Measurements from ENCODE around the gene HIGD2A. TPM values are rescaled to one million over a fixed set of nuclear protein-coding genes. Genes with fewer than 3 reads are reported as not detected.

The HIGD2A gene
- total and polyA plus RNA-seq, 2 experiments from 2014 or later, result 67.7 to 194 TPM

GRCh38 chr5:176353533-176353932 lies 35.0 kb upstream of the HIGD2A start:
- TF ChIP-seq CREB1 (CRISPR knock-in tag; IDR thresholded peaks at IDR 0.05; ENCODE audit: low read depth) (no peak), CTCF (conservative IDR thresholded peaks at IDR 0.05; ENCODE audit: low read depth in 2 of 2) (no peak), STAT1 (IDR thresholded peaks at IDR 0.05; ENCODE audit: unreplicated experiment) (no peak), REST (IDR thresholded peaks at IDR 0.05; ENCODE audit: unreplicated experiment) (no peak), POLR2AphosphoS5 (IDR thresholded peaks at IDR 0.05; ENCODE audit: low read depth) (no peak), ZNF114 (CRISPR knock-in tag; IDR thresholded peaks at IDR 0.05) (no peak), JUNB (IDR thresholded peaks at IDR 0.05; ENCODE audit: unreplicated experiment) (no peak), ZNF331 (CRISPR knock-in tag; IDR thresholded peaks at IDR 0.05; ENCODE audit: low read depth) (no peak), ZNF462 (CRISPR knock-in tag; IDR thresholded peaks at IDR 0.05) (no peak), NANOG (IDR thresholded peaks at IDR 0.05; ENCODE audit: borderline replicate concordance) (no peak), ETS1 (IDR thresholded peaks at IDR 0.05) (no peak), EZH2 (IDR thresholded peaks at IDR 0.05; ENCODE audit: low read depth, unreplicated experiment) (no peak), EZH2phosphoT487 (IDR thresholded peaks at IDR 0.05; ENCODE audit: unreplicated experiment) (no peak)
- Histone ChIP-seq H3F3A (replicated peaks; ENCODE audit: low read depth) (no peaks in the 10 kb centered on the region), H2AFZ (no peak overlapping the region), H3K27ac (ENCODE audit: low read depth) (no peak overlapping the region), H3K4me3 (no peak overlapping the region), H4K20me1 (replicated peaks; ENCODE audit: insufficient read depth) (peaks cover 24% of the 10 kb centered on the region; the same call in 1 of the 2 replicates), H3K79me2 (replicated peaks; ENCODE audit: insufficient read depth) (peaks cover 68% of the 10 kb centered on the region), H3K4me2 (no peak overlapping the region), H3K36me3 (ENCODE audit: insufficient read depth) (peaks cover 29% of the 10 kb centered on the region), H3K9me2 (ENCODE audit: insufficient read depth) (no peaks in the 10 kb centered on the region), H3K4me1 (ENCODE audit: insufficient read depth) (no peaks in the 10 kb centered on the region), H3K27me3 (ENCODE audit: insufficient read depth) (no peaks in the 10 kb centered on the region)
- H3K27ac Mint-ChIP-seq, result no peak overlapping the region
- H3K4me1 Mint-ChIP-seq, result no peaks in the 10 kb centered on the region
- H3K9me3 Mint-ChIP-seq, result no peaks in the 10 kb centered on the region
- H3K36me3 Mint-ChIP-seq (ENCODE audit: low read depth), result peaks cover 83% of the 10 kb centered on the region
- peaks cover 3% of the 10 kb centered on the region for H3K27me3 Mint-ChIP-seq (ENCODE audit: insufficient read depth, low read depth, poor library complexity)
- H3K4me3 Mint-ChIP-seq, result no peak overlapping the region
- DNase-seq (ENCODE audit: low spot score) (no peak), ATAC-seq (no peak)

Data from GM23338 (cell line).